IMR-90 (cell line): ENCODE results near the gene KBTBD7. TPM values are rescaled to one million over a fixed set of nuclear protein-coding genes. Genes with fewer than 3 reads are reported as not detected.
A peak's percentile ranks its signal among the peaks of the same experiment; 100 is the strongest.

Experiments used
- ATAC-seq: fragments of 200-7000 bp; cut with Tn5 transposase; 2 replicates; pipeline ENCODE4 v1.9.1; 2020; ENCODE audit warnings: low read depth, mild to moderate bottlenecking, moderate library complexity
- BruUV-seq: library from RNA; stranded (reverse); fragments of 400-500 nt; replicated peaks from 2 replicates; lab custom pipeline; 2021; lab: Mats Ljungman, UMichigan
- CTCF ChIA-PET: fragments of 300-600 bp; formaldehyde crosslinking; extraction: SDS; loops from one replicate; lab custom pipeline; 2021; ENCODE audit warnings: antibody characterized with exemption; lab: Yijun Ruan, JAX
- POLR2A ChIA-PET: fragments of 300-600 bp; sonication (Branson Sonifier 250); formaldehyde crosslinking; loops from one replicate; lab custom pipeline; 2022; ENCODE audit warnings: antibody characterized with exemption; ENCODE audit not compliant: unreplicated experiment; lab: Charles Lee
- DNase-seq: peaks from one replicate; pipeline ENCODE4 v3.0.0; 2013
- H2AFZ ChIP-seq: replicated peaks from 2 replicates; pipeline ENCODE3; 2013; ENCODE audit warnings: low read length, mild to moderate bottlenecking; ENCODE audit not compliant: poor library complexity
- H2AK5ac ChIP-seq: 2 replicates; pipeline ENCODE4 v1.6.1; 2013; ENCODE audit warnings: low read depth, low read length, inconsistent platforms
- H2AK9ac ChIP-seq: replicated peaks from 2 replicates; pipeline ENCODE3; 2013; ENCODE audit warnings: mild to moderate bottlenecking, low read depth, low read length, moderate library complexity; ENCODE audit not compliant: poor library complexity
- H2BK120ac ChIP-seq: 2 replicates; pipeline ENCODE4 v1.6.1; 2013; ENCODE audit warnings: low read depth, low read length, inconsistent platforms
- H2BK15ac ChIP-seq: 3 replicates; pipeline ENCODE4 v1.6.1; 2013; ENCODE audit warnings: low read depth, low read length, inconsistent platforms
- H2BK20ac ChIP-seq: 2 replicates; pipeline ENCODE4 v1.6.1; 2013; ENCODE audit warnings: low read depth, mild to moderate bottlenecking, inconsistent platforms, low read length, moderate library complexity
- H2BK5ac ChIP-seq: 2 replicates; pipeline ENCODE4 v1.6.1; 2013; ENCODE audit warnings: mild to moderate bottlenecking, low read depth, low read length, inconsistent platforms; ENCODE audit not compliant: poor library complexity, severe bottlenecking
- H3K14ac ChIP-seq: replicated peaks from 2 replicates; pipeline ENCODE4 v1.6.1; 2013; ENCODE audit warnings: low read depth, low read length, inconsistent platforms
- H3K18ac ChIP-seq: 2 replicates; pipeline ENCODE4 v1.6.1; 2013; ENCODE audit warnings: low read depth, low read length, control low read depth
- H3K23ac ChIP-seq: 2 replicates; pipeline ENCODE4 v1.6.1; 2013; ENCODE audit warnings: low read depth, low read length, inconsistent platforms
- H3K27ac ChIP-seq: 2 replicates; pipeline ENCODE4 v1.5.1; 2013; ENCODE audit warnings: mild to moderate bottlenecking, control low read depth, low read length; ENCODE audit not compliant: insufficient read depth
- H3K27me3 ChIP-seq: 2 replicates; pipeline ENCODE4 v1.6.1; 2013; ENCODE audit warnings: low read length; ENCODE audit not compliant: control insufficient read depth, insufficient read depth
- H3K36me3 ChIP-seq: 2 replicates; pipeline ENCODE4 v1.6.1; 2013; ENCODE audit warnings: low read length, mixed read lengths; ENCODE audit not compliant: control insufficient read depth, insufficient read depth
- H3K4ac ChIP-seq: 2 replicates; pipeline ENCODE4 v1.6.1; 2013; ENCODE audit warnings: low read depth, low read length, inconsistent platforms
- H3K4me1 ChIP-seq: 2 replicates; pipeline ENCODE4 v1.6.1; 2013; ENCODE audit warnings: low read length, mixed read lengths; ENCODE audit not compliant: control insufficient read depth, insufficient read depth
- H3K4me2 ChIP-seq: 2 replicates; pipeline ENCODE4 v1.6.1; 2013; ENCODE audit warnings: low read depth, mild to moderate bottlenecking, control low read depth, low read length, moderate library complexity
- H3K4me3 ChIP-seq: 2 replicates; pipeline ENCODE4 v1.5.1; 2013; ENCODE audit warnings: low read depth, mild to moderate bottlenecking, control low read depth, low read length, moderate library complexity; ENCODE audit not compliant: insufficient read depth
- H3K56ac ChIP-seq: 2 replicates; pipeline ENCODE4 v1.6.1; 2013; ENCODE audit warnings: low read length, inconsistent platforms; ENCODE audit not compliant: insufficient read depth; ENCODE audit errors: extremely low read depth
- H3K79me1 ChIP-seq, 2 experiments: 2 replicates each; pipeline ENCODE4 v1.6.1; 2013; ENCODE audit warnings: low read length in 2 of 2, inconsistent platforms in 1 of 2, low read depth in 1 of 2
- H3K9ac ChIP-seq: 2 replicates; pipeline ENCODE4 v1.6.1; 2013; ENCODE audit warnings: low read depth, low read length, control low read depth
- H3K9me1 ChIP-seq: 2 replicates; pipeline ENCODE4 v1.6.1; 2013; ENCODE audit warnings: low read length, inconsistent platforms; ENCODE audit not compliant: insufficient read depth
- H3K9me3 ChIP-seq: 2 replicates; pipeline ENCODE4 v1.6.1; 2013; ENCODE audit warnings: low read length; ENCODE audit not compliant: control insufficient read depth, insufficient read depth
- H4K20me1 ChIP-seq: 2 replicates; pipeline ENCODE4 v1.6.1; 2013; ENCODE audit warnings: low read length, inconsistent platforms; ENCODE audit not compliant: insufficient read depth
- H4K5ac ChIP-seq: 2 replicates; pipeline ENCODE4 v1.6.1; 2013; ENCODE audit warnings: mild to moderate bottlenecking, low read depth, low read length, control low read depth
- H4K8ac ChIP-seq, 2 experiments: 2 replicates each; pipeline ENCODE4 v1.6.1; 2013; ENCODE audit warnings: low read depth in 2 of 2, low read length in 2 of 2, control low read depth in 1 of 2, inconsistent platforms in 1 of 2
- H4K91ac ChIP-seq: 2 replicates; pipeline ENCODE4 v1.6.1; 2013; ENCODE audit warnings: low read depth, low read length, inconsistent platforms; ENCODE audit not compliant: insufficient read depth
- BHLHE40 ChIP-seq: fragments of 150-350 bp; IDR thresholded peaks from 2 replicates; pipeline ENCODE4 v1.6.1; 2016; ENCODE audit warnings: mild to moderate bottlenecking, low read depth, low read length
- FOS ChIP-seq: fragments of 150-350 bp; IDR thresholded peaks from 2 replicates; pipeline ENCODE4 v1.6.1; 2016; ENCODE audit warnings: low read depth, low read length
- MAFK ChIP-seq: IDR thresholded peaks from 2 replicates; pipeline ENCODE4 v1.6.1; 2012; ENCODE audit warnings: low read depth, low read length, improper control_type of control experiment
- MAZ ChIP-seq: IDR thresholded peaks from 2 replicates; pipeline ENCODE4 v1.6.1; 2012; ENCODE audit warnings: low read depth, mild to moderate bottlenecking, low read length, improper control_type of control experiment, moderate library complexity, borderline replicate concordance
- MXI1 ChIP-seq: IDR thresholded peaks from 2 replicates; pipeline ENCODE4 v1.6.1; 2012; ENCODE audit warnings: low read depth, mild to moderate bottlenecking, low read length, moderate library complexity, borderline replicate concordance
- NFE2L2 ChIP-seq: fragments of 150-350 bp; IDR thresholded peaks from 2 replicates; pipeline ENCODE4 v1.6.1; 2016; ENCODE audit warnings: low read depth, mild to moderate bottlenecking, low read length
- POLR2A ChIP-seq: IDR thresholded peaks from 2 replicates; pipeline ENCODE4 v1.6.1; 2012; ENCODE audit warnings: mild to moderate bottlenecking, low read depth, low read length
- RAD21 ChIP-seq: IDR thresholded peaks from 2 replicates; pipeline ENCODE4 v1.6.1; 2012; ENCODE audit warnings: low read length, improper control_type of control experiment
- RCOR1 ChIP-seq: IDR thresholded peaks from 2 replicates; pipeline ENCODE4 v1.6.1; 2012; ENCODE audit warnings: mild to moderate bottlenecking, low read length, improper control_type of control experiment; ENCODE audit not compliant: insufficient replicate concordance
- RFX5 ChIP-seq: IDR thresholded peaks from 2 replicates; pipeline ENCODE4 v1.8.0; 2012; ENCODE audit warnings: low read depth, mild to moderate bottlenecking, low read length, moderate library complexity
- SMC3 ChIP-seq: fragments of 150-350 bp; IDR thresholded peaks from 2 replicates; pipeline ENCODE4 v1.6.1; 2016; ENCODE audit warnings: low read depth, mild to moderate bottlenecking, antibody characterized with exemption, low read length, moderate library complexity
- WGBS, 2 experiments: methylation state at CpG; one replicate each; pipeline versions ENCODE4 v1.1.5 to v1.1.7; 2013; ENCODE audit warnings: missing lambda C conversion rate in 2 of 2; ENCODE audit not compliant: insufficient read length in 1 of 2; ENCODE audit errors: extremely low coverage in 2 of 2; 5-methylcytosine and 5-hydroxymethylcytosine counted together
- dilution Hi-C: fragments of 300-500 bp; cut with HindIII; formaldehyde crosslinking; loops from one replicate; pipeline ENCODE4 v1.14.3; 2018; ENCODE audit warnings: low sequenced_read_pairs; ENCODE audit not compliant: unreplicated experiment
- in situ Hi-C: fragments of 300-500 bp; cut with MboI; formaldehyde crosslinking; loops from 3 replicates; pipeline ENCODE4 v1.14.3; 2019; ENCODE audit warnings: low sequenced_read_pairs, inconsistent platforms, mixed read lengths
- intact Hi-C: fragments of 100-400 bp; cut with micrococcal nuclease; formaldehyde crosslinking; loops from 2 replicates; pipeline ENCODE4 v1.10.0; 2022
- polyA plus RNA-seq, 3 experiments: library from polyadenylated mRNA; depleted of rRNA; stranded (reverse); fragments of >200 nt; gene quantifications; 2 replicates each; pipeline ENCODE4 v1.2.3, GENCODE V29; 2012; ENCODE audit warnings: low replicate concordance in 1 of 3
- total RNA-seq: library from RNA; depleted of rRNA; stranded (reverse); fragments of >200 nt; gene quantifications from 2 replicates; pipeline ENCODE4 v1.2.3, GENCODE V29; 2012
- TF ChIP-seq, protein P1 (sequence below): fragments of 150-350 bp; IDR thresholded peaks from 2 replicates; pipeline ENCODE4 v1.6.1; 2017; ENCODE audit warnings: mild to moderate bottlenecking, antibody characterized with exemption, low read length, low read depth
- TF ChIP-seq, protein P2 (sequence below): conservative IDR thresholded peaks from 2 replicates; pipeline ENCODE4 v1.5.1; 2012; ENCODE audit warnings: mild to moderate bottlenecking, low read depth, low read length, improper control_type of control experiment

The KBTBD7 gene
- total and polyA plus RNA-seq, 2 of the 4 experiments (the other 2 are of a cell fraction), result 2.1 to 7.9 TPM

DNA sequence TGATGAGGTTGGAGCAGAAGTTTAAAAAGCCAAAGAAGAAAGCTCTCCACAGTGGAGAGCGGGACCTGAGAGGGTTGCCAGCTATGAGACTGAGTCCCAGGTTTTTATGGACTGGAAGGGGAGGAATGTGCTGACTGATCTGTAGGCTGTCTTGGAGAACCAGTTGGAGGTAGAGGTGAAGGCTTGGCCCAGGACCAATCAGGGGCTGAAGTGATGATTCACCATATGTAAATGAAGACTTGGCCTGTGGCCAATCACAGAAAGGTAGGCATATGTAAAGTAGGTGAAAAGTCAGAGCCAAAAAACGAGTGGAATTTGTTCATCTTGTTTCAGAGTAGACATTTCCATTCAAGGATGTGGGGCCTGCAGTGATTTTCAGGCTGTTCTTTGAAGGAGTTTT is 44.3 kb downstream of the KBTBD7 start:
- no peak overlapping the region for H2BK15ac ChIP-seq
- H3K4ac ChIP-seq, result no peak overlapping the region
- in situ Hi-C loops (no loop called here), dilution Hi-C loops (no loop called here), intact Hi-C loops (no loop called here)
- WGBS, 2 experiments, result 86% methylated on average over 1 of the region's 2 CpGs; no CpG with 5 or more reads in 1 of the 2 experiments
- H3K4me2 ChIP-seq, result no peak overlapping the region
- peaks cover 4% of the 10 kb centered on the region; the same call in 1 of the 2 replicates for H3K9me1 ChIP-seq
- H2AFZ ChIP-seq, result no peak overlapping the region
- no peak overlapping the region for H2BK5ac ChIP-seq
- H4K91ac ChIP-seq, result no peak overlapping the region
- H3K4me3 ChIP-seq, result no peak overlapping the region
- ATAC-seq (no peak), DNase-seq (no peak)
- H2AK5ac ChIP-seq, result no peak overlapping the region
- H3K4me1 ChIP-seq, result peaks cover 3% of the 10 kb centered on the region
- BruUV-seq, result no TSS peak
- H2BK120ac ChIP-seq, result peak overlapping the region; percentile 6; the same call in 1 of the 2 replicates
- no peaks in the 10 kb centered on the region for H3K27me3 ChIP-seq
- POLR2A ChIA-PET, result no interaction called here
- H3K18ac ChIP-seq, result no peak overlapping the region
- H4K5ac ChIP-seq, result no peak overlapping the region
- CTCF ChIA-PET, result no interaction called here
- TF ChIP-seq RFX5 (no peak), RAD21 (no peak), NFE2L2 (no peak), SMC3 (no peak), MXI1 (no peak), MAFK (no peak), POLR2A (no peak), BHLHE40 (no peak), RCOR1 (no peak), MAZ (no peak), FOS (no peak)
- TF ChIP-seq, protein P1, sequence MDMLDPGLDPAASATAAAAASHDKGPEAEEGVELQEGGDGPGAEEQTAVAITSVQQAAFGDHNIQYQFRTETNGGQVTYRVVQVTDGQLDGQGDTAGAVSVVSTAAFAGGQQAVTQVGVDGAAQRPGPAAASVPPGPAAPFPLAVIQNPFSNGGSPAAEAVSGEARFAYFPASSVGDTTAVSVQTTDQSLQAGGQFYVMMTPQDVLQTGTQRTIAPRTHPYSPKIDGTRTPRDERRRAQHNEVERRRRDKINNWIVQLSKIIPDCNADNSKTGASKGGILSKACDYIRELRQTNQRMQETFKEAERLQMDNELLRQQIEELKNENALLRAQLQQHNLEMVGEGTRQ, result no peak
- TF ChIP-seq, protein P2, sequence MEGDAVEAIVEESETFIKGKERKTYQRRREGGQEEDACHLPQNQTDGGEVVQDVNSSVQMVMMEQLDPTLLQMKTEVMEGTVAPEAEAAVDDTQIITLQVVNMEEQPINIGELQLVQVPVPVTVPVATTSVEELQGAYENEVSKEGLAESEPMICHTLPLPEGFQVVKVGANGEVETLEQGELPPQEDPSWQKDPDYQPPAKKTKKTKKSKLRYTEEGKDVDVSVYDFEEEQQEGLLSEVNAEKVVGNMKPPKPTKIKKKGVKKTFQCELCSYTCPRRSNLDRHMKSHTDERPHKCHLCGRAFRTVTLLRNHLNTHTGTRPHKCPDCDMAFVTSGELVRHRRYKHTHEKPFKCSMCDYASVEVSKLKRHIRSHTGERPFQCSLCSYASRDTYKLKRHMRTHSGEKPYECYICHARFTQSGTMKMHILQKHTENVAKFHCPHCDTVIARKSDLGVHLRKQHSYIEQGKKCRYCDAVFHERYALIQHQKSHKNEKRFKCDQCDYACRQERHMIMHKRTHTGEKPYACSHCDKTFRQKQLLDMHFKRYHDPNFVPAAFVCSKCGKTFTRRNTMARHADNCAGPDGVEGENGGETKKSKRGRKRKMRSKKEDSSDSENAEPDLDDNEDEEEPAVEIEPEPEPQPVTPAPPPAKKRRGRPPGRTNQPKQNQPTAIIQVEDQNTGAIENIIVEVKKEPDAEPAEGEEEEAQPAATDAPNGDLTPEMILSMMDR, result no peak
- no peak overlapping the region for H3K23ac ChIP-seq
- H3K79me1 ChIP-seq, result no peaks in the 10 kb centered on the region
- H3K14ac ChIP-seq, result no peak overlapping the region
- no peak overlapping the region for H3K56ac ChIP-seq
- no peak overlapping the region for H2BK20ac ChIP-seq
- no peak overlapping the region for H3K9ac ChIP-seq
- H3K36me3 ChIP-seq, result no peaks in the 10 kb centered on the region
- no peak overlapping the region for H3K27ac ChIP-seq
- peaks cover 45% of the 10 kb centered on the region for H3K9me3 ChIP-seq
- no peaks in the 10 kb centered on the region for H4K20me1 ChIP-seq
- H2AK9ac ChIP-seq, result no peak overlapping the region
- H4K8ac ChIP-seq, result no peak overlapping the region
